Measurements from ENCODE around the gene KCNJ6. TPM values are rescaled to one million over a fixed set of nuclear protein-coding genes. Genes with fewer than 3 reads are reported as not detected.

Gene KCNJ6
- total RNA-seq, 1 donor from 2014 or later = 0.64 TPM

DNA sequence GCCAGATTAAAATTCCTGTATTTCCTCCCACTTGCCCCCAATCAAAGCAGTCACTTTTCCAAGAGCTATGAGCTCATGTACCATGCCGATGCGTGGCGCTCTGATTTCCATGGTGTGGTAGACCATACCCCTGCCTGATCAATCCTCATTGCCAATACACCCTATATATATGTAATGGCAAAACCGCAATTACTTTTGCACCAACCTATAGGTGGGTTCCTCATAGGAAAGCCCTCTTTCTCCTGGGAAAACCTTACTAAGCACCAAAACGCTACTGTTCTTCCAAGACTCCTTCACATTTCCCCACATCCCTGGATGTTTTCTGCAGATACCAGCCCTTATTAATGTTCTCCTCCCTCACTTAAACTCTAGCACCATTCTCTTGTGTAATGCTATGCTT, 11.0 kb downstream of the KCNJ6 start:
- Histone ChIP-seq H3K27ac (no peak overlapping the region), H3K4me3 (no peak overlapping the region), H3K9me3 (no peaks in the 10 kb centered on the region), H3K4me1 (no peaks in the 10 kb centered on the region), H3K27me3 (no peaks in the 10 kb centered on the region), H3K36me3 (no peaks in the 10 kb centered on the region)
- no peak for DNase-seq (ENCODE audit: low spot score in 2 of 2)
- intact Hi-C loops (cut with DNase I) = no loop called here
- TF ChIP-seq, protein P1, sequence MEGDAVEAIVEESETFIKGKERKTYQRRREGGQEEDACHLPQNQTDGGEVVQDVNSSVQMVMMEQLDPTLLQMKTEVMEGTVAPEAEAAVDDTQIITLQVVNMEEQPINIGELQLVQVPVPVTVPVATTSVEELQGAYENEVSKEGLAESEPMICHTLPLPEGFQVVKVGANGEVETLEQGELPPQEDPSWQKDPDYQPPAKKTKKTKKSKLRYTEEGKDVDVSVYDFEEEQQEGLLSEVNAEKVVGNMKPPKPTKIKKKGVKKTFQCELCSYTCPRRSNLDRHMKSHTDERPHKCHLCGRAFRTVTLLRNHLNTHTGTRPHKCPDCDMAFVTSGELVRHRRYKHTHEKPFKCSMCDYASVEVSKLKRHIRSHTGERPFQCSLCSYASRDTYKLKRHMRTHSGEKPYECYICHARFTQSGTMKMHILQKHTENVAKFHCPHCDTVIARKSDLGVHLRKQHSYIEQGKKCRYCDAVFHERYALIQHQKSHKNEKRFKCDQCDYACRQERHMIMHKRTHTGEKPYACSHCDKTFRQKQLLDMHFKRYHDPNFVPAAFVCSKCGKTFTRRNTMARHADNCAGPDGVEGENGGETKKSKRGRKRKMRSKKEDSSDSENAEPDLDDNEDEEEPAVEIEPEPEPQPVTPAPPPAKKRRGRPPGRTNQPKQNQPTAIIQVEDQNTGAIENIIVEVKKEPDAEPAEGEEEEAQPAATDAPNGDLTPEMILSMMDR (IDR thresholded peaks at IDR 0.05) = no peak

DNA sequence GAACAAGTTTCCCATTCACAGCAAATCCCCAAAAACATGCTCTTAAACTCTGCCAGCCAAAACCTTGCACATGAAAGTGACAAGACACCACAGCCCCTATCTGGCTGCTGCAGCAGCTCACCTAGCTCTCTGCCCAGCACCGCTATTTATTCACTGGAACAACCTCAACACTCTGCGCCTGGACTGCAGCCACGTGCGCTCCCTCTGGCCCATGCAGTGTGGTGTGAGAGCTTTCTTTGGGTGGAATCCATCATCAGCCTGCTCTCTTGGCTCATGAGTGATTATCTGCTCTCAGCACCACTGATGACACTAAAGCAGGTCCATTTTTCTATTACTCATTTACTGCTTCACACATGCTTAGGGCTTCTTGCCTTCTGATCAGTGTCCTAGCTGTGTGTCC, 11.4 kb downstream of the KCNJ6 start:
- no peak for DNase-seq (ENCODE audit: low spot score in 2 of 2)
- no peaks in the 10 kb centered on the region for H3K27me3 ChIP-seq
- no peaks in the 10 kb centered on the region for H3K4me1 ChIP-seq
- no peaks in the 10 kb centered on the region for H3K9me3 ChIP-seq
- H3K36me3 ChIP-seq = no peaks in the 10 kb centered on the region
- intact Hi-C loops (cut with DNase I) = no loop called here
- TF ChIP-seq, protein P1 (IDR thresholded peaks at IDR 0.05) = no peak
- no peak overlapping the region for H3K4me3 ChIP-seq
- no peak overlapping the region for H3K27ac ChIP-seq

DNA sequence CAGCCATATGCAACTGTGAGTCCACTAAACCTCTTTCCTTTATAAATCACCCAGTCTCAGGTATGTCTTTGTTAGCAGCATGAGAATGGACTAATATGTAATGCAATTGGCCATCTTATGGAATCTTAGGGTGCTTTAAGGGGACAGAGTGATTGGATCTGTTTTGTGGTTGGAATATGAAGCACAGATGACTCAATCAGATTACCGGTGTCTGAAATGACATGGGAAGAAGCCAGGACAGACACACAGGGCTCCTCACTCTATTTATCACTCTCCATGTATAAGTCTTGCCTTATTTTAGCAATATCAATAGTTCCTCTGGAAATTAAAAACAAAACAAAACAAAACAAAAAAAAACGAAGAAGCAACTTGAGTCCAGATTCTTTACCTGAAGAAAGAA, 12.9 kb downstream of the KCNJ6 start:
- intact Hi-C loops (cut with DNase I) = no loop called here
- no peak overlapping the region for H3K27ac ChIP-seq

DNA sequence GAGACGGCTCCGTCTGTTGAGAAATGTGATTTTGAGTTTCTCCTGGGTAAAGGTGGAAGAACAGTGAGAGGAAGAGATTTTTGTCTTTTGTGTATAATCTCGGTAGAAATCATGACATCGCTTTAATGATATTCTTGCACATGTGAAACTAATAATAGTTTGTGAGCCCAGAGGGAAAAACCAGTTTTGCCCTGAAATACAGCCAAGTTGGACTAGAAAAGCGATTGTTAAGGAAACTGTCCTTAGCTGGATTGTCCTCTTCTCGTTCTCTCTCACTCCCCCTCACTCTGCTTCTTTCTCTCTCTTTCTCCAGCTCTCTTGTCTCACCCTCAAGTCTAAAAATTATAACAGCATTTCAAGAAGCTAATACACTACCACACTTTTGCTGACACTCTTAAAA, 17.1 kb downstream of the KCNJ6 start:
- TF ChIP-seq, protein P1 (IDR thresholded peaks at IDR 0.05) = no peak
- intact Hi-C loops (cut with DNase I) = no loop called here
- Histone ChIP-seq H3K4me1 (no peaks in the 10 kb centered on the region), H3K36me3 (no peaks in the 10 kb centered on the region), H3K4me3 (no peak overlapping the region), H3K27ac (no peak overlapping the region), H3K27me3 (no peaks in the 10 kb centered on the region), H3K9me3 (no peaks in the 10 kb centered on the region)
- DNase-seq (ENCODE audit: low spot score in 2 of 2) = no peak

More for the DNA sequence above, 12.9 kb downstream of the KCNJ6 start:
- Histone ChIP-seq H3K4me1 (no peaks in the 10 kb centered on the region), H3K9me3 (no peaks in the 10 kb centered on the region), H3K4me3 (no peak overlapping the region), H3K36me3 (no peaks in the 10 kb centered on the region), H3K27me3 (no peaks in the 10 kb centered on the region)
- no peak for DNase-seq (ENCODE audit: low spot score in 2 of 2)
- TF ChIP-seq, protein P1 (IDR thresholded peaks at IDR 0.05) = no peak

DNA sequence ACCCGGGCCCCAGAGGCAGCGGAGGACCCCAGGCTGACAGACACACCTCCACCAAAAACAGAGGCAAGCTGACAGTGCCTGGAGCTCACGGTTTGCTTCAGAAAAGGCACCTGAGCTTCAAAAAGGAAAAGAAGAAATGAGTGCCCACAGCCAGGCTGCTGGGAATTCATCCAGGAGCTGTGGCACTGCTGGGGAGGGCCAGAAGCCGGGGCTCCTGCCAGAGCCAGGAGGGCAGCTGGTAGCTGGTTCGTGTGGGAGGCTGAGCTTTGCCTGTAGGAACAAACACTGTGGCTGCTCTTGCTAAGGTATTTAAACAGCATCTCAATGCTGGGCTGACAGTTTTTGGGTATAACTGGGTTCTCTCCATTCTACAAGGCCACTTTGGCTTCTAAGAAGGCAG, 19.5 kb downstream of the KCNJ6 start:
- no peaks in the 10 kb centered on the region for H3K4me1 ChIP-seq
- TF ChIP-seq, protein P1 (IDR thresholded peaks at IDR 0.05) = no peak
- no peak overlapping the region for H3K4me3 ChIP-seq
- H3K36me3 ChIP-seq = no peaks in the 10 kb centered on the region
- H3K27me3 ChIP-seq = no peaks in the 10 kb centered on the region
- no peaks in the 10 kb centered on the region for H3K9me3 ChIP-seq
- intact Hi-C loops (cut with DNase I) = no loop called here
- H3K27ac ChIP-seq = no peak overlapping the region
- no peak for DNase-seq (ENCODE audit: low spot score in 2 of 2)

DNA sequence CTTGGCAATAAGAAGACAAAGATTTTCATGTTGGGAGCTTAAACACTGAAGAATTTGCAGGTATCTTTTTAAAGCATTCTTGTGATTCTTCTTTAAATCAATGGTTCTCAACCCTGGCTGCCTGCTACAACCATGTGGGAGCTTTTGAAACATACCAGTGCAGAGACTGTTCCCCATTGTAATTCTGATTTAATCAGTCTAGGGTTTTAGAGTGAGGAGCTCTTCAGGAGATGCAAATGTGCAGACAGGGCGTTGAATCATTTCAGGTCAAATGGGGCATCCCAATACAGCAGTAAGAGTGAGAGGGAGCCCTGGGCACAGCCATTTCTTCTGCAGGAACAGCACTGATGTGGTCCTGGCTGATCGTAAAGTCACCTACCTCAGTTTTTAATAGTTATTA, 24.3 kb downstream of the KCNJ6 start:
- no peak for DNase-seq (ENCODE audit: low spot score in 2 of 2)
- no peak overlapping the region for H3K27ac ChIP-seq
- intact Hi-C loops (cut with DNase I) = no loop called here
- H3K4me3 ChIP-seq = no peak overlapping the region
- no peaks in the 10 kb centered on the region for H3K36me3 ChIP-seq
- no peaks in the 10 kb centered on the region for H3K27me3 ChIP-seq
- no peaks in the 10 kb centered on the region for H3K4me1 ChIP-seq
- TF ChIP-seq, protein P1 (IDR thresholded peaks at IDR 0.05) = no peak
- no peaks in the 10 kb centered on the region for H3K9me3 ChIP-seq

All from ascending aorta (tissue), 2 donors.